Activated T-helper 17 cell treated with anti-CD3 and anti-CD28 coated beads, Interleukin-2, amount 50 U/mL, for 72 hours (primary cell): ENCODE results near the gene OVAAL. TPM values are rescaled to one million over a fixed set of nuclear protein-coding genes. Genes with fewer than 3 reads are reported as not detected.
A peak's percentile ranks its signal among the peaks of the same experiment; 100 is the strongest.

Experiments
- ATAC-seq: fragments of 150-1000 bp; cut with Tn5 transposase; replicated peaks from 2 replicates; pipeline ENCODE4 v1.10.0; 2021; ENCODE audit warnings: mild to moderate bottlenecking, moderate library complexity
- H3K27ac Mint-ChIP-seq: one replicate; pipeline ENCODE4 v1.8.0; 2022; ENCODE audit warnings: mixed read lengths
- H3K27me3 Mint-ChIP-seq: one replicate; pipeline ENCODE4 v1.8.0; 2022; ENCODE audit warnings: mixed read lengths
- H3K36me3 Mint-ChIP-seq: one replicate; pipeline ENCODE4 v1.8.0; 2022; ENCODE audit warnings: low read depth, mild to moderate bottlenecking, mixed read lengths
- H3K4me1 Mint-ChIP-seq: one replicate; pipeline ENCODE4 v1.8.0; 2022; ENCODE audit warnings: mixed read lengths
- H3K4me3 Mint-ChIP-seq: one replicate; pipeline ENCODE4 v1.8.0; 2022; ENCODE audit warnings: mild to moderate bottlenecking, mixed read lengths
- H3K9me3 Mint-ChIP-seq: one replicate; pipeline ENCODE4 v1.8.0; 2022; ENCODE audit warnings: mixed read lengths
- total RNA-seq, 2 donors: library from RNA; stranded (reverse); gene quantifications; one replicate each; pipeline ENCODE4 v1.2.3, GENCODE V29; 2022

Gene OVAAL
- total RNA-seq, 2 donors from 2014 or later: not detected

DNA sequence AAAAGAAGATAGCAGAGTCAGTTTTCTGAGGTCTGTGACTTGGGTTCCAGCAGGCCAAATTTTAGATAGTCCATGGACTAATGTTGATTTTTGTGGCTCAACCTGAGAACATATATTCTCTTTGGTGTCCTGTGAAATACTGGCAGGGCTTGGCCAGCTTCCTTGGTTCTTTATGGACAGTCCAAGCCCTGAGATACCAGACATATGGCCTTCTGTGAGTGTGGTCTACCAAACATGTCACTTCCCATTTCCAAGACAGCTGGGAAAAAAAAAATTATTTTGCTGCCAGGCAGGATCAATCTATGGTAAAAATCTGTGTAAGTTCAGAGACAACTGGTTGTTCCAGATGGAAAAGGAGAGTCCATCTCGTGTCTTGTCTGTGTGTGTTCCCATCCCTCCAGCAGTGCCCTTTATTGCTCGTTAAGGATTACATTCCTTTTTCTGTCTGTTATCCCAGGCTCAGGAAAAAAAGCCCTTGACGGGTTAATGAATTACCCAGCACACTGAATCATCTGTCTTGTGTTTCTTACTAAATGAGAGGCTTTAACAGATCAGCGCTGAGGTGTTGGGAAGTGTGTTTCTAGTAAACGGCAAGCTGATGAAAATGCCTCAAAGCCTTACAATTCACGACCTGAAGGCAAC lies 39.7 kb downstream of the OVAAL start:
- no peak for ATAC-seq
- Mint-ChIP-seq H3K36me3 (no peaks in the 10 kb centered on the region), H3K9me3 (no peaks in the 10 kb centered on the region), H3K27me3 (peaks cover 10% of the 10 kb centered on the region), H3K27ac (no peak overlapping the region), H3K4me3 (no peak overlapping the region), H3K4me1 (no peaks in the 10 kb centered on the region)

DNA sequence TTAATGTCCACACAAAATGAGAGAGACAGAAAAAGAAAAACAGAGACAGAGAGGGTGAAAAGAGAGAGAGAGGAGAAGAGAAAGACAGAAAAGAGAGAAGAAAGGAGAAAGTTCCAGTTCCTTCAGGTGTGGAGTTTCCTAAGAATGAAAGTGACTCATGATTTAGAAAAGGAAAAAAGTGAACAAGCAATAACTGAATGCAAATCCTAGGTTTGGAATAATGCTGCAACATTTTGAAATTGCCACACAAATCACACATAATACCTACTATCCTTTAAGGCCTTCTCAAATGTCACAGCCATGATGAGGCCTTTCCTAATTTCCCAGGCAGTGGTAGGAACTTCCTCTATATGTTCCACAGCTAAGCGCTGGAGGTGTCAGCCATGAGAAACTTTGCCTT lies 41.6 kb downstream of the OVAAL start:
- Mint-ChIP-seq H3K4me1 (no peaks in the 10 kb centered on the region), H3K36me3 (no peaks in the 10 kb centered on the region), H3K4me3 (no peak overlapping the region), H3K27ac (no peak overlapping the region), H3K27me3 (peaks cover 7% of the 10 kb centered on the region), H3K9me3 (no peaks in the 10 kb centered on the region)
- no peak for ATAC-seq

DNA sequence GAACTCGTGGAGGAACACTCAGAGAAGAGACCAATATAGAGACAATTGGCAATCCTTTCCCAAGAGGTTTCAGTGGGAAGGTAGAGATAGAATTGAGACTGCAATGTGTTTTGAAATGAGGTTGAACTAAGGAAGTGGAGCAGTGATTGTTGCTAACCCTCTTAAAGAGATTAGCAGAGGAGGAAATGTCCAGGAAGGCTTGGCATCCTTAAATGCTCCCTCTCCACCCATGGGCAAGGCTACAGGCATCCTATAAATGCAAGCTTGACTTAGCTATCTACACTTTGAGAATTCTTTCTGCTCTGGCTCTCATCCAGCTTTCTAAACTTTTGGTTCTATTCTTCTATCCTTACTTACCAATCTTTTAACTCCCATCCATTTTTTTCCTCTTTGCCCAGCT lies 42.7 kb downstream of the OVAAL start:
- ATAC-seq: no peak
- Mint-ChIP-seq H3K27ac (no peak overlapping the region), H3K9me3 (no peaks in the 10 kb centered on the region), H3K27me3 (peaks cover 6% of the 10 kb centered on the region), H3K4me1 (no peaks in the 10 kb centered on the region), H3K4me3 (no peak overlapping the region), H3K36me3 (no peaks in the 10 kb centered on the region)

DNA sequence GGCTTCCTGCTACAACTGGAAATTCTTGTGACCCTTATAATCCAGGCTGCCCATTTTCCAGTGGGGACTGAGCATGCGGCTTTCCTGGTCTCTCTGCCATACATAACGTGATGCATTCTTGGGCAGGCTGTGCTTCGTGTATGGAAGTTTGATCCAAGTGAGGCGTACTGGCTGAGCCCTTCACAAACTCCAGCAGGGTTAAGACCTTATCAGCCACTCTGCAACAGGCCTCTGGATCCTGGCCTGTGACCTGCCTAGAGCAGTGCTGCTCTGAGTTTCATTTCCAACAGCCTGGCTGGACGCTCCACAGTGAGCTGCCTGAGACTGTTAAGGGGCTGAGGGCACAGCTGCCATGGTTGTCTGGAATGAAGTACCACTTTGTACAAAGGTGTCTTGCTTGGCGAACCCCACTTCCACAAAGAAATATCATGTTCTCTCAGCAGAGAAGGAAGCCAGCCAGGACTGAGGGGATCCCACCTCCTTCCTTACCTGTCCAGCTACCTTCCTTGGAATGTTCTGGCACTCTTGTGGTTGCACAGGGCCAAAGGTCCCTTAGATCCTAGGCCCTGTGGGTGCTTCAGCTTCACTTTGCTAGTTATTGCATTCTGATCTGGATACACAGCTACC lies 44.6 kb downstream of the OVAAL start:
- Mint-ChIP-seq H3K4me3 (no peak overlapping the region), H3K36me3 (no peaks in the 10 kb centered on the region), H3K9me3 (no peaks in the 10 kb centered on the region), H3K27me3 (no peaks in the 10 kb centered on the region), H3K4me1 (no peaks in the 10 kb centered on the region), H3K27ac (no peak overlapping the region)
- ATAC-seq: no peak

- H3K9me3 Mint-ChIP-seq: no peaks in the 10 kb centered on the region
- no peaks in the 10 kb centered on the region for H3K4me1 Mint-ChIP-seq
- no peaks in the 10 kb centered on the region for H3K27me3 Mint-ChIP-seq
- no peak overlapping the region for H3K27ac Mint-ChIP-seq
- no peak overlapping the region for H3K4me3 Mint-ChIP-seq
- no peaks in the 10 kb centered on the region for H3K36me3 Mint-ChIP-seq
- no peak for ATAC-seq
Measured at GRCh38 chr1:180603850-180604226, 45.1 kb downstream of the OVAAL start.

DNA sequence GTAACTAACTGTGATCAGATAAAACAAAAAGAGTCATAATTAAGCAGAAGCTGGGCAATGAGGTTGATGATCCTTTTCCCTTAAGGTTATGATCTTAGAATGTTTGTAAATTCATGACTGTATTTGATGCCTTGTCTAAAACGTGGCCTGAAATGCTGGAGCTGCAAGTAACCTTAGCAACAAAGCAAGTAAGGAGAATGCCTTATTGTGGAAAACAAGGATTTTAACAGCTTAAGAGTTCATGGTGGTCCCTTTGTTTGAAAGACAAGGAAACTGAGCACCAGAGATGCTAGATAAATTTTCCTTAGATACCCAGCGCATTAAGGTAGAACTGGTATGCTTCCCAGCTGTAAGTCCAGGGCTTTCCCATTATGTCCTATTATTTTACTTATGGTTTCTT lies 47.4 kb downstream of the OVAAL start:
- ATAC-seq: no peak
- Mint-ChIP-seq H3K36me3 (no peaks in the 10 kb centered on the region), H3K9me3 (no peaks in the 10 kb centered on the region), H3K27ac (no peak overlapping the region), H3K4me1 (no peaks in the 10 kb centered on the region), H3K27me3 (no peaks in the 10 kb centered on the region), H3K4me3 (no peak overlapping the region)

DNA sequence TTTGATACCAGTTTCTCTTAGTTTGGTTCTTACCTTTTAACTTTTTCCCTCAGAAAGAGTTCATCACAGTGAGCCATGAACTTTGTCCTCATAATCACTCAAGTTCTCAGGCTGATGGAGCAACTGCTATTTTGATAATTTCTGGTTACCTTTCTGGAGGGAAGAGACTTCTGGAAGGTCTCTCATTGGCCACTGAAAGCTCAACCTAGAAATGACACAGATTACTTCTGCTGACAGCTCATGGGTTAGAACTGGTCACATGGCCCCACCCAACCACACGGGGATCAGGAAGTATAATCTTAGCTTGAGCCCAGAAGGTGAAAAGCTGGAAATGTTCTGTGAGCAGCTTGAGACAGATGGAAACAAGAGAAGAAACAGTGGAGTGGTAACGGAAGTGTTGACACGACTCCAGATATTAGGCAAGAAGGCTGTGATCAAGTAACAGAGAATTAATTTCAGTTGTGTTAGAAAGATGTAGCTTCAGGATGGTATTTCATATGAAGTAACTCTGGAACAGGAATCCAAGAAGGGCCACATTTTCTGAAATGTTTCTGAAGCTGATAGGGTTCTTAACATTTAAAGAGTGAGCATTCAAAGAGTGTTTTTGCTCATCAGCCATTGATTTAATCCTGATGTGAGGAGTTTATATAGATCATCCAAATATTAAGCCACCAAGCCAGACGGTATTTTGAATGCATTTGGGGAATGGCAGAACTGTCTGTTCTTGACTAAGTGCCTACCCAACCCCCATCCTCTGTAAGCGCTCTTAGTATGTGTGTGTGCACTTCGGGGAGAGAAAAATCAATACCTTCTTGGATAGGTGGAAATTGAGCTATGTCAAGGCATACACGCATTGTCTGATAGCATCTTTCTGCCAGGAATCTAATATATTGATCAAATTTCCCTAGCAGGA lies 51.1 kb downstream of the OVAAL start:
- Mint-ChIP-seq H3K27ac (peak overlapping the region; percentile 61), H3K4me1 (peaks cover 3% of the 10 kb centered on the region), H3K36me3 (no peaks in the 10 kb centered on the region), H3K9me3 (no peaks in the 10 kb centered on the region), H3K27me3 (no peaks in the 10 kb centered on the region), H3K4me3 (no peak overlapping the region)
- ATAC-seq: peak; percentile 56

DNA sequence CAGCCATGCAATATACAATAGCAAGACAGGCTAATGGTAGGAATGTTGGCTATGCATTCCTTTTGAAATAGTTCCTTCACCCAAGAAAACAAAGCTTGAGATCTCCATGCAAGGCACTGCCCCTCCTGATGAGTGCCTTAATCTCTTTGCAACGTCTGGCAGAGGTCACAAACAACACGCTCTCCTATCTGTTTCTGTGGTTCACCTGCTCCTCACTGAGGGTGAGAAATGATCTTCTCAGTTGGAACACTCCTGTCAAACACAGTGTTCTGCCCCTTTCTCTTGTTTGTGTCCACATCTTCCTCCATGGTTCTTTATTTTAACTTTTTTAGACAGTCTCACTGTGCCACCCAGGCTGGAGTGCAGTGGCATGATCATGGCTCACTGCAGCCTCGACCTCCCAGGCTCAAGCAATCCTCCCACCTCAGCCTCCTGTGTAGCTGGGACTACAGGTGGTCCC lies 51.8 kb downstream of the OVAAL start:
- ATAC-seq: no peak
- no peaks in the 10 kb centered on the region for H3K36me3 Mint-ChIP-seq
- H3K27ac Mint-ChIP-seq: no peak overlapping the region
- H3K27me3 Mint-ChIP-seq: no peaks in the 10 kb centered on the region
- H3K4me1 Mint-ChIP-seq: peaks cover 3% of the 10 kb centered on the region
- H3K4me3 Mint-ChIP-seq: no peak overlapping the region
- no peaks in the 10 kb centered on the region for H3K9me3 Mint-ChIP-seq

DNA sequence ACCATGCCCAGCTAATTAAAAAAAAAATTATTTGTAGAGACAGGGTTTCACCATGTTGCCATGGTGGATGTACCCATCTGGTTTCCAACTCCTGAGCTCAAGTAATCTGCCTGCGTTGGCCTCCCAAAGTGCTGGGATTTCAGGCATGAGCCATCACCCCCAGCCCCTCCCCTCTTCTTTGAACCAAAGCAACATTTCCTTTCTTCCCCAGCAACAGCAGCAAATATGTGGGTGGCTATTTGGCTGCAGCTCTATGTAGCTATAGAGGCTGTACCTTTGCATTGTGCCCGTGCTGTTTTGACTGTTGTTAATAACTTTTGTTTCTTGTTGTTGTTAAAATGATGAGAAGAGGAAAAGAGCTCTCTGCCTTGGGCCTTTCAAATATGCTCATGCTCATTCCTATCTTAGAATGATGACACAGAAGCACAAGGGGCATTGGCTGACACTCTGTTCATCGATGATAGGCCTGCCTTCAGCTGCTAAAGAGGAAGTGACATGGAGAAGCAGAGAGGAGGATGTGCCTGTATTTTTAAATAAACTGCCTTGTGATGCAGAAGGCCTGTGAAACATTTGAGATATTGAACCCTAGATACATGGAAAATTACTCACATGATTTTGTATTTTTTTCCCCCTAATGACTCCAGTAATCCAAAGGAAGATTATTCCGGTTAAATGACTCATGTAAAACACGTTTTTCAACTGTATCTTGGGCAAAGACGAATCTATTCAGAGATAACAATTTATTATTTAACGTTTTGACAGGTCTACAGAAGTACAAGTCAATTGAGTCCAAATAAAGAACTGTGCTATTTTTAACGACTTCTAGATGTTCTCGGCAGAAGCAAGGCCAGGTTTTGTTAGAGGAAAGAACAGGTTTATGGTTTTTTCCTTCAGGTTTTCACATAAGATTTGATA lies 52.5 kb downstream of the OVAAL start:
- no peaks in the 10 kb centered on the region for H3K36me3 Mint-ChIP-seq
- no peak for ATAC-seq

GRCh38 chr1:180612632-180613031 lies 53.9 kb downstream of the OVAAL start:
- ATAC-seq: no peak
- H3K4me3 Mint-ChIP-seq: no peak overlapping the region
- no peaks in the 10 kb centered on the region for H3K27me3 Mint-ChIP-seq
- H3K4me1 Mint-ChIP-seq: peaks cover 3% of the 10 kb centered on the region
- no peak overlapping the region for H3K27ac Mint-ChIP-seq
- H3K9me3 Mint-ChIP-seq: no peaks in the 10 kb centered on the region
- H3K36me3 Mint-ChIP-seq: no peaks in the 10 kb centered on the region

More for the DNA sequence above, 52.5 kb downstream of the OVAAL start:
- Mint-ChIP-seq H3K9me3 (no peaks in the 10 kb centered on the region), H3K27me3 (no peaks in the 10 kb centered on the region), H3K27ac (no peak overlapping the region), H3K4me1 (peaks cover 3% of the 10 kb centered on the region), H3K4me3 (no peak overlapping the region)

GRCh38 chr1:180614730-180615129 lies 56.0 kb downstream of the OVAAL start:
- Mint-ChIP-seq H3K27ac (no peak overlapping the region), H3K4me1 (peaks cover 3% of the 10 kb centered on the region), H3K4me3 (no peak overlapping the region), H3K9me3 (no peaks in the 10 kb centered on the region), H3K36me3 (no peaks in the 10 kb centered on the region), H3K27me3 (no peaks in the 10 kb centered on the region)
- no peak for ATAC-seq

GRCh38 chr1:180615493-180616290 lies 56.9 kb downstream of the OVAAL start:
- Mint-ChIP-seq H3K4me3 (no peak overlapping the region), H3K27ac (no peak overlapping the region), H3K36me3 (no peaks in the 10 kb centered on the region), H3K4me1 (peaks cover 3% of the 10 kb centered on the region), H3K27me3 (no peaks in the 10 kb centered on the region), H3K9me3 (no peaks in the 10 kb centered on the region)
- ATAC-seq: no peak
